Lower leg skin (tissue), 4 donors: Measurements from ENCODE around the gene MOB4. TPM values are rescaled to one million over a fixed set of nuclear protein-coding genes. Genes with fewer than 3 reads are reported as not detected.

Experiments used
- DNase-seq, 2 donors: peaks; one replicate each; pipeline ENCODE4 v3.0.0-alpha.2; 2019; ENCODE audit warnings: low spot score in 2 of 2
- H3K4me3 ChIP-seq: fragments of 200-600 bp; sonication (generic); 2 replicates; pipeline ENCODE4 v1.5.1; 2017; ENCODE audit warnings: mild to moderate bottlenecking, low read depth; ENCODE audit not compliant: poor library complexity, severe bottlenecking
- POLR2A ChIP-seq, 2 donors: fragments of 450-650 bp; IDR thresholded peaks; one replicate each; pipeline ENCODE4 v1.6.1; 2016 to 2017; ENCODE audit warnings: antibody characterized with exemption in 2 of 2, mild to moderate bottlenecking in 1 of 2, moderate library complexity in 1 of 2
- WGBS, 2 donors: methylation state at CpG; one replicate each; pipeline ENCODE4 v1.1.5; 2018; 5-methylcytosine and 5-hydroxymethylcytosine counted together
- intact Hi-C: fragments of 100-400 bp; cut with DNase I; formaldehyde crosslinking; loops from one replicate; pipeline ENCODE4 v1.15.0; 2023; ENCODE audit warnings: low total_unique reads
- total RNA-seq, 4 donors: library from RNA; depleted of rRNA; stranded (reverse); fragments of >200 nt; gene quantifications; one replicate each; pipeline ENCODE4 v1.1.0, GENCODE V29; 2016
- TF ChIP-seq, protein P1 (sequence below), 3 donors: fragments of 450-650 bp; IDR thresholded peaks; one replicate each; pipeline ENCODE4 v1.5.1; 2016; ENCODE audit warnings: antibody characterized with exemption in 3 of 3, mild to moderate bottlenecking in 3 of 3, moderate library complexity in 2 of 3

MOB4 gene
- total RNA-seq, 4 donors from 2014 or later: 22.6 to 31.2 (median 25.0) TPM

DNA sequence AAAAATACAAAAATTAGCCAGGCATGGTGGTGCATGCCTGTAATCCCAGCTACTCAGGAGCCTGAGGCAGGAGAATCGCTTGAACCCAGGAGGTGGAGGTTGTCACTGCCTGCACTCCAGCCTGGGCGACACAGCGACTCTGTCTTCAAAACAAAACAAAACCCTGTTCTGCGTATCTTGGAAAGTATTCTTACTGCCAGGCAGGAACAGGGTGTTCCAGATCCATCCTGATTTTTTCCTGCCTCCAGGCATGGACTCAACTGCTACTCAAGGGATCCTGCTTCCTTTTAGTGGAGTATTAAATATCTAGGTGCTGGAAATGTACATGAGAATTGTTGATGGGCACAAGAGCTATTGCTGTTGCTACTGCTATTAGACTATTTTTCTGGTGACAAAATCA is 28.5 kb upstream of the MOB4 start:
- no peak overlapping the region for H3K4me3 ChIP-seq
- no peak for DNase-seq
- no peak for TF ChIP-seq POLR2A (IDR thresholded peaks at IDR 0.05)
- TF ChIP-seq, protein P1, sequence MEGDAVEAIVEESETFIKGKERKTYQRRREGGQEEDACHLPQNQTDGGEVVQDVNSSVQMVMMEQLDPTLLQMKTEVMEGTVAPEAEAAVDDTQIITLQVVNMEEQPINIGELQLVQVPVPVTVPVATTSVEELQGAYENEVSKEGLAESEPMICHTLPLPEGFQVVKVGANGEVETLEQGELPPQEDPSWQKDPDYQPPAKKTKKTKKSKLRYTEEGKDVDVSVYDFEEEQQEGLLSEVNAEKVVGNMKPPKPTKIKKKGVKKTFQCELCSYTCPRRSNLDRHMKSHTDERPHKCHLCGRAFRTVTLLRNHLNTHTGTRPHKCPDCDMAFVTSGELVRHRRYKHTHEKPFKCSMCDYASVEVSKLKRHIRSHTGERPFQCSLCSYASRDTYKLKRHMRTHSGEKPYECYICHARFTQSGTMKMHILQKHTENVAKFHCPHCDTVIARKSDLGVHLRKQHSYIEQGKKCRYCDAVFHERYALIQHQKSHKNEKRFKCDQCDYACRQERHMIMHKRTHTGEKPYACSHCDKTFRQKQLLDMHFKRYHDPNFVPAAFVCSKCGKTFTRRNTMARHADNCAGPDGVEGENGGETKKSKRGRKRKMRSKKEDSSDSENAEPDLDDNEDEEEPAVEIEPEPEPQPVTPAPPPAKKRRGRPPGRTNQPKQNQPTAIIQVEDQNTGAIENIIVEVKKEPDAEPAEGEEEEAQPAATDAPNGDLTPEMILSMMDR (IDR thresholded peaks at IDR 0.05): no peak
- intact Hi-C loops: no loop called here
- WGBS, 2 donors: 48 to 92% methylated on average over 4 of the region's 4 CpGs

DNA sequence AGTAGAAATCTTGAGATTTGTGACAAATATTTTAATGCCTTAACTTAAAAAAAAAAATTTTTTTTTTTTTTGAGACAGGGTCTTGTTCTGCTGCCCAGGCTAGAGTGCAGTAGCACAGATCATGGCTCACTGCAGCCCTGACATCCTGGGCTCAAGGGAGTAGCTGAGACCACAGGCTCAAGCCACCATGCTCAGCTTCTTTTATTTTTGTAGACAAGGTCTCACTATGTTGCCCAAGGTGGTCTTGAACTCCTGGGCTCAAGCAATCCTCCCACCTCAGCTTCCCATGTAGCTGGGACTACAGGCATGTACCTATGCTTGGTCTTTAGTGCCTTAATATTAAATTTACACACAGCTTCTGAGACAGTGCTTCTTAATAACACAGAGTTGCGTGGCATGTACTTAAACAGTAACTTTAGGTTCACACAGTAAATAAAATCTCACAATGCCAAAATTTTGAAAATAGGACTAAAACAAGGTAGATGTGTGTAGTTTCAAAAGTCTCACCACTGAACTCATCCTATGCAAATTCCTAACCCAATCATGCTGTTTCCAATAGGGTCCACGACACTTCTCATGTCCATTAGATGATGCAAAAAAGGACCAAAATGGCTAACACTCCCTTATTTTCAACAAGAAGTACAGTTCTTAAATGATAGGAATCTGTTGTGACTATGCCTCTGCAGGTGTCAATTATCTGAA is 20.3 kb upstream of the MOB4 start:
- H3K4me3 ChIP-seq: no peak overlapping the region
- intact Hi-C loops: loop anchor here (10.0 kb wide), 1 partner anchor 209 kb away; the partner anchor contains the start of gene MARS2
- no peak for DNase-seq
- TF ChIP-seq, protein P1 (IDR thresholded peaks at IDR 0.05): no peak
- 87 to 89% methylated on average over 2 of the region's 2 CpGs for WGBS, 2 donors

DNA sequence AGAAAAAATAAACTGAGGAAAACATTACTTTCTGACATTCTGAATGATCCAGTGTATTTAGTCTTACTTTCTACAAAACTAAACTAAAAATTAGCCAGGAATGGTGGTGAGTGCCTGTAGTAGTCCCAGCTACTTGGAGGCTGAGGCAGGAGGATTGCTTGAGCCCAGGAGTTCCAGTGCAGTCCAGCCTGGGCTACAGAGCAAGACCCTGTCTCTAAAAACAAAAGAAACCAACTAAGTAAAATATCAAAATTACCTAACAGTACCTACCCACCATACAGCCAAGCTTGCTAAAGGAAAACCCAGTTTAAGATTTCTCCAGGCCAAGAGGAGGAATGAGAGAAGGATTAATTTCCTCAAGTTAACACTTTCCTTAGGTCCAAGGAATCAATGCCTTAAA is 19.2 kb upstream of the MOB4 start:
- H3K4me3 ChIP-seq: no peak overlapping the region
- no peak for DNase-seq
- no peak for TF ChIP-seq POLR2A (IDR thresholded peaks at IDR 0.05)
- TF ChIP-seq, protein P1 (IDR thresholded peaks at IDR 0.05): no peak
- intact Hi-C loops: loop anchor here (10.0 kb wide), 1 partner anchor 208 kb away; the partner anchor contains the start of gene MARS2

DNA sequence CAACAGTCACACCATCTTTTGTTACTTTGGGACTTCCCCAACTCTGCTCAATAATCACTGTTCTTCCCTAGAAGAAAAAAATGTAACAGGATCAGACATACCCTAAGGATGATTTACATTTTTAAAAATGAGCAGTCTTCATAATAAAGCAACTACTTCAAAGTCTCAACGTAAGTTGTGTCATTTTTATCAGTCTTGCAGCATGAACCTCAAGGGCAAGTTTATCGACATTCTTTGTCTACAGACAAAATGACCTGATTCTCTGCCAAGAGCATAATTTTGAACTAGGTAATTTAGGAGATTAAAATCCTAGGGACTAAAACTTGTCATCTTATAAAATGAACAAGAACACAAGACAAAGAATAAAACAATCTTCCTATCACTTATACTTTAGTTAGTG is 18.5 kb upstream of the MOB4 start:
- intact Hi-C loops: loop anchor here (10.0 kb wide), 1 partner anchor 207 kb away; the partner anchor contains the start of gene MARS2
- no peak overlapping the region for H3K4me3 ChIP-seq
- WGBS, 2 donors: 32 to 35% methylated on average over 2 of the region's 2 CpGs
- DNase-seq: no peak
- no peak for TF ChIP-seq POLR2A (IDR thresholded peaks at IDR 0.05)
- TF ChIP-seq, protein P1 (IDR thresholded peaks at IDR 0.05): no peak

DNA sequence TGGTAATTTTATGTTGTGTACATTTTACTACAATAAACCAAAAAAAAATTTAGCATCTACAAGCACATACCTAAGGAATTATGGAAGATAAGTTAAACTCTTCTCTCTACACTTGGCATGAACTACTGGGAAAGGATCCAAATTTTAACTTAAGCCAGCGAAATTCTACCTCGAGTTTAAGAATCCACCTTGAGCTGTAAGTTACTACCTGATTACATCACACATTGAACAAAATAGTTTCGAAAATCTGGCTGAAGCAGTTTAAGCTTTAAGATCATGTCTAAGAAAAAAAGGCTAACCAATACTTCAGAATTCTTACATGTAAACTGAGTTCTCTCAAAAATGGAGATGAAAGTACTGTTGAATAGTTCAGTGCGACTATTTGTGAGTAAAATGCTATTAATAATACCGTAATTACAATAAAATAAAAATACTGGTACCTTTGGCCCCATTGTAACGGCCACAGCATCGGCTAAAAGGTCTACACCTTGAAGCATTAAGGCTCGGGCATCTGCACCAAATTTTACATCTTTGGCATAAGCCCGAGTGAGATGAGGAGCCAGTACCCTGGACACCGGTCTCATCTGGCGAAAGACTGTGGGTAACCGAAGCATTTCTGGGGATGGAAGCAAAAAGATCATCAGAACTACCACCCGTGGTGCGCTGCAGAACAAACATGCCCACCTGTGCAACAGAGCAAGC is 17.5 kb upstream of the MOB4 start:
- peak overlapping the region; percentile 81 for H3K4me3 ChIP-seq
- no peak for DNase-seq
- intact Hi-C loops: loop anchor here (10.0 kb wide), 1 partner anchor 206 kb away; the partner anchor contains the start of gene MARS2
- WGBS, 2 donors: 7 to 8% methylated on average over 14 of the region's 14 CpGs
- TF ChIP-seq POLR2A (IDR thresholded peaks at IDR 0.05): no peak
- TF ChIP-seq, protein P1 (IDR thresholded peaks at IDR 0.05): no peak
